Fibroblast of the aortic adventitia (primary cell): ENCODE results near the gene ABCD1. TPM values are rescaled to one million over a fixed set of nuclear protein-coding genes. Genes with fewer than 3 reads are reported as not detected.
A peak's percentile ranks its signal among the peaks of the same experiment; 100 is the strongest.

Source experiments
- DNase-seq: peaks from one replicate; pipeline ENCODE4 v3.0.0-alpha.2; 2010; ENCODE audit warnings: low read depth
- H3K4me3 ChIP-seq: 2 replicates; pipeline ENCODE4 v1.5.1; 2011; ENCODE audit warnings: low read depth, mild to moderate bottlenecking, control low read depth, low read length, moderate library complexity
- total RNA-seq: library from RNA; depleted of rRNA; stranded (reverse); fragments of >200 nt; gene quantifications from 2 replicates; pipeline ENCODE4 v1.2.3, GENCODE V29; 2012; ENCODE audit warnings: low replicate concordance
- TF ChIP-seq, protein P1 (sequence below): IDR thresholded peaks from 2 replicates; pipeline ENCODE4 v1.5.1; 2011; ENCODE audit warnings: mild to moderate bottlenecking, low read length, control low read depth, inconsistent platforms; ENCODE audit not compliant: insufficient read depth

ABCD1 gene
- total RNA-seq, 1 donor: 15.5 TPM

DNA sequence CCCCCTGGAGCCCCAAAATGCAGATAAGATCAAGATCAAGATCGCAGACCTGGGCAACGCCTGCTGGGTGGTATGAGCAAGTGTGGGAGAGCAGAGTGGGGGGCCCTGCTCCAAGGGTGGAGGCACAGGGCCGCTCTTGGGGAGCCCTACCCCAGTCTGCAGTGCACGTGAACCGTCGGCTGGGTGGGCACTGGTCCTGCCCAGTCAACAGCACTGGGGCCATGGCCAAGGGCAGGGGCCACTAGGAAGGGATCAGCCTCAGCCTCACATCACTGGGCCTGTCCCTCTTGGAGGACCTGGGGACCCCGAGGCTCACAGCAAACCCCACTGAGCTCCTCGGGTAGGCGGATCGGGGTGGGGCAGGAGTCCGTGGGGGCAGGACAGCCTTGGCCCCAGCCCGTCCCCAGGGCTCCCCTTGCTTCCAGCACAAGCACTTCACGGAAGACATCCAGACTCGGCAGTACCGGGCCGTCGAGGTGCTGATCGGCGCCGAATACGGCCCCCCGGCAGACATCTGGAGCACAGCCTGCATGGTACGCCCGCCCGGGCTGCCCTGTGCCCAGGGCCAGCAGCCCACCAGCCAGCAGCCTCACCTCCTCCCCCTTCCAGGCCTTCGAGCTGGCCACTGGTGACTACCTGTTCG lies 59.8 kb downstream of the ABCD1 start:
- no peak overlapping the region for H3K4me3 ChIP-seq
- TF ChIP-seq, protein P1, sequence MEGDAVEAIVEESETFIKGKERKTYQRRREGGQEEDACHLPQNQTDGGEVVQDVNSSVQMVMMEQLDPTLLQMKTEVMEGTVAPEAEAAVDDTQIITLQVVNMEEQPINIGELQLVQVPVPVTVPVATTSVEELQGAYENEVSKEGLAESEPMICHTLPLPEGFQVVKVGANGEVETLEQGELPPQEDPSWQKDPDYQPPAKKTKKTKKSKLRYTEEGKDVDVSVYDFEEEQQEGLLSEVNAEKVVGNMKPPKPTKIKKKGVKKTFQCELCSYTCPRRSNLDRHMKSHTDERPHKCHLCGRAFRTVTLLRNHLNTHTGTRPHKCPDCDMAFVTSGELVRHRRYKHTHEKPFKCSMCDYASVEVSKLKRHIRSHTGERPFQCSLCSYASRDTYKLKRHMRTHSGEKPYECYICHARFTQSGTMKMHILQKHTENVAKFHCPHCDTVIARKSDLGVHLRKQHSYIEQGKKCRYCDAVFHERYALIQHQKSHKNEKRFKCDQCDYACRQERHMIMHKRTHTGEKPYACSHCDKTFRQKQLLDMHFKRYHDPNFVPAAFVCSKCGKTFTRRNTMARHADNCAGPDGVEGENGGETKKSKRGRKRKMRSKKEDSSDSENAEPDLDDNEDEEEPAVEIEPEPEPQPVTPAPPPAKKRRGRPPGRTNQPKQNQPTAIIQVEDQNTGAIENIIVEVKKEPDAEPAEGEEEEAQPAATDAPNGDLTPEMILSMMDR: no peak
- no peak for DNase-seq

DNA sequence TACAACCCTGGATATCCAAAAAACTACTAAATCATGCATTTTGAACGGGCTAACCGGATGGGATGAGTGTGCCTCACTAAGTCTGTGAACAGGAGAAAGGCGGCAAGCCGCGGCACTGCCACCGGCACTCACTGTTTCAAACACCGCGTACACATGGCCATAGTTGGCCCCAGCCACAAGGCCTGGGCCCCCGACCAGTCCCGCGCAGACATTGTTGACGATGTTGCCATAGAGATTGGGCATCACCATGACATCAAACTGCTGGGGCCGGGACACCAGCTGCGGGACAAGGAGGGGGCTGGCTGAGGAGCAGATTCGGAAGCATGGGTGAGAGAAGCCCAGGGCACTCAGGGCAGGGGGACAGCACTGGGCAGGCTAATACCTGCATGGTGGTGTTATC lies 62.0 kb downstream of the ABCD1 start:
- DNase-seq: no peak
- H3K4me3 ChIP-seq: no peak overlapping the region
- TF ChIP-seq, protein P1: no peak

DNA sequence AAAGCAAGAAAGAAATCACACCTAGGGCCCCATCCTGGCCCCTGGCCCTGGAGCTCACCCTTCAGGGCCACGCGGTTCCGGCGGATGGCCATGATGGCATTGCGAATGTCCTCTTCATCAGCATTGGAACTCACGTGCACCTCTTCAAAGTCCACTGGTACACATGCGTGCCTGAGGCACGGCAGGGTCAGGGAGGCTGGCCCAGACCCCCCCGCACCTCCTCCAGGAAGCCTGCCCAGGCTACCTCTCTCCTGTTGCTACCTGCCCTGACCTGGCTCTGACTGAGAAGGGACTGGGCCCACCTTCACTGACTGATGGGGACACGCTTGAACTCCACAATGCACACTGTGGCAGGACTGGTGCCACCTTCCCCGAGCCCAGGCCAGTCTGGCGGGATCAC lies 65.0 kb downstream of the ABCD1 start:
- no peak overlapping the region for H3K4me3 ChIP-seq
- TF ChIP-seq, protein P1: no peak
- DNase-seq: no peak

DNA sequence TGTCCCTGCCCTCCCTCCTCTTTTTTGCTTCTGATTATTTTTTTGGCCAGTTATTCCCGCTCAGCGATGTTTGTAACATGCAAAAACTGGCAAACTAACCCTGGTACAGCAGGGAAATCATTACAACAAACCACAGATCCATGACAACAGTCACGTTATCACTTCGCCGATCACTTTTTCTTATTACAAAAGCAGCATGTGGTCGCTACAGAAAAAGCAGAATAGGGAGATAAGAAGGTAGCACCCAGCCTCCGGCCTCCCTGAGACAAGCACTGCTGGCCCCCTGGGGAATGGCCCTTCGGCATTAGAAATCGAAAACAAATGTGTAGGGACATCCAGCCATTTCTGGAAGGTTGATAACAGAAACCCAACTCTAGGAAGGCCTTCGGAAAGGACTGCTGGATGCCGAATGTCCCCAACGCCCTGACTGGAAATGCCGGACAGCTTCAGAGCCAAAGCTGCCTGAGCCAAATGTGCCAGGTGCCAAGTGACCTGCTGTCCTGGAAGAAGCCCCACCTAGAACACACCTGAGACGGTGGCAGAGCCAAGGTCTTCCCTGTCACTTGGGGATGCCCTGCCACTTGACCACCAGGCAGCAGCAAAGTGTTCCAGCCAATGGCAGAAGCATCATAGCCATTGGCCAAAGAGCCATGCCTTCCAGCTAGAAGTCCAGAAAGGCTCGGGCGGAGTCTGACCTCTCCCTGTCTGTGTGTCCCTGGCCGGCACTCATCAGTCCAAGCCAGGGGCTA lies 66.6 kb downstream of the ABCD1 start:
- no peak overlapping the region for H3K4me3 ChIP-seq
- DNase-seq: peak; percentile 3
- TF ChIP-seq, protein P1: no peak

DNA sequence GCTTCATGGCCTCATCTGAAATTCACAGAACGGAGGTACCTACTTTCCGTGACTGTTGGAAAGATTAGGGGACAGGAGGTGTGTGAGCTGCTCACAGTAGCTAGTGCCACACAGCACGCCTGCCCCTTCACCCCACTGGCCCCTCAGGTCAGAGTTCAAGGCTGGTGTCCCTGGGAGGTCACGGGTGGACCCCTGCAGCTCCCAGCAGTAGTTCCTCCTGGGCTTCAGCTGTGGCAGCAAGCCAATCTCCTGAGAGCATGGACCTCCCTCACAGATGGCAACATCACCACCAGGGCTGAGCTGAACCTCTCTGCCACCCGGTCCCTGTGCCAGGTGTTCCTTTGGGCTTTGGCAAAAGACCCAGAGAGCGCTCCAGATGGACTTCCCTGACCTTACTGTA lies 67.7 kb downstream of the ABCD1 start:
- no peak for DNase-seq
- TF ChIP-seq, protein P1: no peak
- peak overlapping the region; percentile 9 for H3K4me3 ChIP-seq

DNA sequence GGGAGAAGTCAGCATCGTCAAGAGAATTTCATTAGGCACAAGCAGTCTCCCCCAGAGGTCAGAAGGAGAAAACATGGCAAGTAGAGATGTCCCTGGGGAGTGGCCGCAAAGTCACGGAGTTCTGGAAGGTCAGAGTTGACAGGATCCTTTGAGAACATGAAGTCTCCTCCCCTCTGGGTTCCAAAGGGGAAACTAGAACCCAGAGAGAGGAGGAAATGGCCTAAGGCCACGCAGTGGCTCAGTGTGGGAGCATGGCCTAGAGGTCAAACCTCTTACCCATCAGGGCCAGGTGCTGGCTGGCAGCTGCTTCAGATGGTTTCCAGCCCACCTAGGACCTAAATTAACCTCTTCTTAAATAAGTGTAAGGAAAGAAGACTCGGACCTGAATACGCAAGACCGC lies 68.6 kb downstream of the ABCD1 start:
- DNase-seq: peak; percentile 8
- peak overlapping the region; percentile 82 for H3K4me3 ChIP-seq
- TF ChIP-seq, protein P1: no peak

Other genes starting within 250 kb of the ABCD1 start
- 12.3 and 133 TPM in 2 replicates for gene BGN, start 229.9 kb upstream of the ABCD1 start, total RNA-seq
- gene ATP2B3, start 207.2 kb upstream of the ABCD1 start, total RNA-seq: not detected in 2 replicates
- gene CCNQ, start 125.7 kb upstream of the ABCD1 start, total RNA-seq: 2.5 and 14.5 TPM in 2 replicates
- not detected in 2 replicates for gene DUSP9, start 77.7 kb upstream of the ABCD1 start, total RNA-seq
- 0.33 TPM in 1 of 2 replicates, not detected in the other for gene PNCK, start 51.0 kb upstream of the ABCD1 start, total RNA-seq
- gene SLC6A8, start 36.9 kb upstream of the ABCD1 start, total RNA-seq: 5.6 and 8.8 TPM in 2 replicates
- 75.4 and 111 TPM in 2 replicates for gene BCAP31, start 469 bp upstream of the ABCD1 start, total RNA-seq
- 3.1 and 6.1 TPM in 2 replicates for gene PLXNB3, start 39.4 kb downstream of the ABCD1 start, total RNA-seq
- gene SRPK3, start 56.2 kb downstream of the ABCD1 start, total RNA-seq: 0.54 TPM in 1 of 2 replicates, not detected in the other
- gene IDH3G, start 69.5 kb downstream of the ABCD1 start, total RNA-seq: 7.2 and 46.0 TPM in 2 replicates
- 34.2 and 186 TPM in 2 replicates for gene SSR4, start 69.8 kb downstream of the ABCD1 start, total RNA-seq
- 0.09 and 1.1 TPM in 2 replicates for gene PDZD4, start 105.7 kb downstream of the ABCD1 start, total RNA-seq
- 0.36 and 1.6 TPM in 2 replicates for gene L1CAM, start 161.3 kb downstream of the ABCD1 start, total RNA-seq
- not detected in 2 replicates for gene AVPR2, start 179.8 kb downstream of the ABCD1 start, total RNA-seq
- 0.27 and 6.0 TPM in 2 replicates for gene ARHGAP4, start 201.4 kb downstream of the ABCD1 start, total RNA-seq
- gene NAA10, start 210.2 kb downstream of the ABCD1 start, total RNA-seq: 25.8 and 84.7 TPM in 2 replicates
- gene RENBP, start 219.8 kb downstream of the ABCD1 start, total RNA-seq: 0.45 and 5.6 TPM in 2 replicates
- gene HCFC1, start 247.0 kb downstream of the ABCD1 start, total RNA-seq: 16.4 and 34.5 TPM in 2 replicates
- gene TMEM187, start 247.9 kb downstream of the ABCD1 start, total RNA-seq: 5.3 and 7.5 TPM in 2 replicates